ENCODE data around the gene ARL15.
A peak's percentile ranks its signal among the peaks of the same experiment; 100 is the strongest.

The ARL15 gene

DNA sequence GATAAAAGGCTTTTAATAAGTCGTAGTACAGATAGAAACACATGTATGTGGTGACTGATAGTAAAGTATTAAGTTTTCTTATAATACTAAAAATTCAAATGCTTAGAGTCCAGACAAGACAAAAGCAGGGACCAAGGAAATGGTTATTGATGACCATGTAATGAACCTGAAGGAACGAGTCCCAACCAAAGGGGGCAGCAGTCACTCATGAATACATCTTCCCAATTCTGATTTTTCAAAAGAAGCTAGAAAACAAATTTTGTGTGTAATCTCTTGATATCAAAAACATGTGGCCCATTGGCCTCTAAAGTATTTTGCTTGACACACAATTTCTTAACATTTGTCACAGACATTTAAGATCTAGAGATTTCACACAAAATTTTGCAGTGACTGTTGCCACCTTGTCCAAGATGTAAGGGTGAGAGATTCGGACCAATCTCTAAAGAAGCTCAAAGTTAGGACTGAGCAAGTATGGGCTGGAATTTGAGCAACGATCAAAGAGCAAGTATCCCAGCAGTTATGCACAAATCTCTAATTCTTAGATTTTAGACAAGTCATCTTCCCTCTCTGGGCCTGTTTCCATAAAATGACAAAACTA lies 66.8 kb downstream of the ARL15 start:
- peak; percentile 37 for DNase-seq

DNA sequence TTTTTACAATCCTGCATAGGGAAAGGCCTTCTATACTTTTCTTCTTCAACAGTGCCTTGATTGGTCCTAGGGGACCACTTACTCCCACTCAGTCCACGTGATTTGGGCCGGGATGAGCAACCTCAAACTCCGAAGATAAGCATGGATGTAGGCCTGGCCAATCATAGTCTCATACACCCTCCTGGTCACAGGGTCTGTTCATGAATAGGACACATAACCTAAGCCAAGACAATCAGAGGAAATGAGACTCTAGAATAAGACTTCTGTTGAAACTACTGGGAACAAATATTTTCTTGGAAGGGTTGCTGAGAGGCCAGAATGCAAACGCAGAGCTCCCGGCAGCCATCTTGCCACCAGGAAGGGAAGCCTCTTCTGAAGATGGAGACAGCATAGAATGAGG lies 68.1 kb downstream of the ARL15 start:
- DNase-seq: no peak

DNA sequence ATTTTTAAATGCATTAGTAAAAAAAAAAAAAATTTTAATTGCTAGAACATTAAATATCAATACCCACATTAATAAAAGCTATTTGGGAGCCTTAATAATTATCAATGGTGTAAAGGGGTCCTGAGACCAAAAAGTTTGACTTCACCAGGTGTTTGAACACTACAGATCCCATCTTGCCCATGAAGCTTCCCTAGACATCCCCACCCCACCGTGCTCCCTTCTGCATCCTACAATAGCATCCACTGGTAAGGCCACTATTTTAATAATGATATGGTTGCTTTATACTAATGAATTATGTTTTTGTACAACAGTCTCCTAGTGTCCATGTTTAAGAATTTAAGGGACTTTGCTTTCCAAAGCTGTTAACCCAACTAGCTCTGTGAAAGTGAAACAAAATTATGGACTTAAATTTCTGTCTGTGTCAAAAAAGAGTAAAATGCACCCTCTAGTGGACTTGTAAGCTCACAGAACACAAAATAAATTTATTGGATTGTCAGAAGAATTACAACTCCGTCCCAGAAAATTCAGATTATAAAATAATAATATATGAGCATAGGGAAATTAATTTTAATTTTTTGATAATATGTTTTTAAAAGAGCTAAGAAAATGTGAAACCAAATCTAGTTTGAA lies 76.0 kb downstream of the ARL15 start:
- DNase-seq: peak; percentile 57

DNA sequence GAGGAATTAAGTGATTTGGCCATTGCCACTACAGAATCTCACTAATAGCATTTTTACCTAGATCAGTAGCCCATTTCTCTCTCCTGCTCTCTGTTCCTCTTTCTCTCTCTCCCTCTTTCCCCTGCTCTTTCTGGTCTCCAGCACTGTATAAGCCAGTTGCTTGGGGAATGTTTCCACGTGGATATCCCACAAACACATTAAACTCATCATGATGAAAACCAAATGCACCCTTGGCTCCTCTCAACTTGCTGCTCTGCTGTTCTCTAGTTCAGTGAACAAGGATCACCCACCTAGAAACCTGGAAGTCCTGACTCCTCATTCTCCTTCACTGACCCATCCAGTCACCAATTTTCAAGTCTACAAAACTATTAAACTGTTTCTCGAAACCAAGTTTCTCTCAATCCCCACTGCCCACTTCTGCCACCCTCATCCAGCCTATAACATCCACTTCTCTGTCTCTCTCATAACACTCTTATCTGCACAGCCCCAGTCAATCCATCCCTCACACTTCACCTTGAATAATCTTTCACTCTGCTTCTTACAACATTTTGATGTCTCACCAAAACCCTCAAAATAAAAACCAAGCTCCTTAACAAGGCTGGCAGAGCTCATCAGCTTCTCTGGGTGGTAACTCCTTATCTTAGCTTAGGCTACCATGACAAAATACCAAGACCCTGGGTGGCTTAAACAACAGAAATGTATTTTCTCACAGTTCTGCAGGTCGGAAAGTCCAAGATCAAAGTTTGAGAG lies 79.3 kb downstream of the ARL15 start:
- DNase-seq: no peak

DNA sequence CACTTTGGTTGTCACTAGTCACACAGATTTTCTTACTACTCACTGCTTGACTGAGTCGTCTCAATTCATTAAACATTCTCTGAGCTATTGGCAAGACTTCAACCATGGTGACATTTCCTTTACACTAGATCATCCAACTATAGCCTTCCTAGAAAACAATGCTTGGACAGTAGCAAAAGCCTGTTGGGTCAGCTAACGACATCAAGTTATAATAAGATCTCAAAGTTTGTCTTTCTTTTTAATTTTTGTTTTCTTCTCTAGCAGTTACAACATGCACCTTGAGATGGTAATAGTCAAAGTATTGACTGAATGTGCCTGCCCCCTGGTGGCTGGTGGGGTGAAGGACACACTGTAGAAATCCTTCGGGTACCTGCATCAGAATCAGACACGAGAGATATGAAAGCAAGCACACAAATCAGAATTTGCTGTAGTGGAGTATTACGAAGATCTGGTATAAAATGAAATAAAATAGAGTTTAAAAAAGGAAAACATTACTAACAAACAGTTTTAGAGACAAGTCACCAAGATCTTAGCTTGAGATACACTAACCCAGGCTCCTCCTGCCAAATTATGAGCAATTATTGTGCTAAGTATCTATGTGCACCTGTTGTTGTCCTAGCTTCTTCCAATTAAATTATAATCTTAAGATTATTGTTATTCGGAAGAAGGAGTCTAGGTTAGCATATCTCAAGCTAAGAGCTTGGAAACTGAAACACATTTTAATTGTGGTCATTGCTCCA lies 81.2 kb downstream of the ARL15 start:
- peak; percentile 51 for DNase-seq

DNA sequence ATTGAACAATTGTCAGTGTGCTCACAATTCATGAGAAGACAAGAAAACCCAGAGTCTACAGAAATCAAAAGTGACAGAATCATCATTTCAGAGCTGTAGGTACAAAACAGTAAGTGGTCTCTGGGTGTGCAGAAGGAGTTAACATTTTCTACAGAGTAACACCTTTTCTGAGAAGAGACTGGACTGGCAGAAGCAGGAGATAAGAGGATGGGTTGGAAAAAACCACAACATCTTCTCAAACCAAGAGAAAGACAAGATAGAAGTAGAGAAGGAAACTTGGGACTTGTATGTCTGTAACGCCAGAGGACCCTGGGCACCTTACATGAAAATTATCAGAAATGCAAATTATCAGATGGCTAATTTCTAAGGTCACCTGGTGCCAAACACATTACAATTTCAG lies 82.6 kb downstream of the ARL15 start:
- DNase-seq: no peak

DNA sequence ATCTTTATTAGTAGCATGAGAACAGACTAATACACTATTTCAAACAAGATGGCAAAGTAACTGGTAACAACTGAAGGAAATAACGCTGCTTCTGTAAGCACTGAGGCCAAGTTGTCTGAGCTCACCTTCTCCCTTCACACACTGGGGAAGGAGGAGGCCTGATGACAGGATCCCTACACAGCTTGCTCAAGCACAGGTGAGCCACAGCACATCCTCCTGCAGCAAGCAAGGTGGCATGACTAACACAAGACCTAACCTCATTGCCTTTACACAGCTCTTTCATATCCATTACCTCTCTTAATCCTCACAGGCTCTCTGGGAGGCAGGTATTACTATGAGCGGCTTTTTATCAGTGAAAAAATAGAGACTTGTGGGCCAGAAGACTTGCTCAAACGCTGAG lies 83.3 kb downstream of the ARL15 start:
- no peak for DNase-seq

DNA sequence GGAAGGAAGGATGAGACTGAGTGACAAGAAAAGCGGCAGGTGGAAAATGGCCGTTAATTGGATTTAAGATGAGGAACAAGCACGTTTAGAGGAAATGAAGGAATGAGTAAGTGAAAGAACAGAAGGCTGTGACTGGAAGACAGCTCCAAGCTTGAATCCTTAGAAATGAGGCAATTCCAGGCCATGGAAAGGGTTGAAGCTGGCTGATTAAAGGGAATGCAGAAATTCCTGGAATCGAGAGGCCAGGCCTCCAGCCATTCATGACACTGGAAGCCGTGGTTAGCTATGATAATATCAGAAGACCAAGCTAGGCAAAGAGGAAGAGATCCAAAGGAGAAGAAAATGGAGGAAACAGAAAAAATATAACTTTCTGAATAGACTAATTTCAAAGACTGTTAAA lies 84.2 kb downstream of the ARL15 start:
- no peak for DNase-seq

DNA sequence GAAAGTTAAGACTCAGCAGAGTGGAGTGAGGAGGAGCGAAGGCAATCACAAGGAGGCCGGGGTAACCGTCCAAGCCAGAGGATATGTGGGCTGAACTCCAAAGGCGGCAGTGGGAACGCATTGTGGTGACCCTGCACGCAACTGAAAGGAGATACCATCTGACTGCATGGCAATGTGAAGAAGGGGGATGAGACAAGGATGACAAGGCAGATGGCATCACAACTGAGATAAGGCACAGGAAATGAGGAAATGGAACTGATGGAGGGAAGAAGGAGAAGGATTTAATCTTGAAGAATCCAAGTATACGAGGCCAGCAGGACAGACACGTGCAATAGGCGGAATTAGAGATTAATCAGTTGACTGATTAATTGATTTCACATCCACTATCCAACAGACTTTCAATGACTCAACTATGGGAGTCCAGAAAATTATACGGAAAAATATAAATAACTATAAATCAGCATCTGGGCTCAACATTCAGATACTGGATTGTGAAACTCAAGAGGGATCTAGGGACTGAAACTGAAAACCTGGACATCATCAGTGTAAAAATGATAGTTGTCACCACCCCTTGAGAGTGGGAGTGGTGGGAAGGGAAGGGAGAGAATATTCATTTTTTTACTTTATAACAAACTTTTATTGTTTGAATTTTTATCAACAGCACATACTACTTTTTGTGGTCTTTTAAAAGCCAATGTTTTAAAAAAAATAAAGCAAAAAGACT lies 86.1 kb downstream of the ARL15 start:
- no peak for DNase-seq

DNA sequence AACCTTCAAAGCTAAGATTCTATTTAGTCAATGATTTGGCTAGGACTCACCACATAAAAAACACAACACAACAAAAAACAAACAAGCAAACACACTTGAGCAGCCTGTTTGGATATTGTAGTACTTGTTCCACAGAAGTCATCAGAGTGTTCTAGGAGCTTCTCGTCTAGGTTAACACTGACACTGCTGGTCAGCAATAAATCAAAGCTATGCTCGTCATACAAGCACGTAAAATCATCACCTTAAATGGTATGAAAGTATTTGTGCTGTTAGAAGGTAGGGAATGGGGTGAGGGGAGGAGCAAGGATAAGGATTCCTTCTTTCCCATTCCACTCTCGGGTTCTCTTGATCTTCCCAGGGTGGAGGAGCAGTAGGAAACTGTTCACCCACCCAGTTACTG lies 88.0 kb downstream of the ARL15 start:
- no peak for DNase-seq

DNA sequence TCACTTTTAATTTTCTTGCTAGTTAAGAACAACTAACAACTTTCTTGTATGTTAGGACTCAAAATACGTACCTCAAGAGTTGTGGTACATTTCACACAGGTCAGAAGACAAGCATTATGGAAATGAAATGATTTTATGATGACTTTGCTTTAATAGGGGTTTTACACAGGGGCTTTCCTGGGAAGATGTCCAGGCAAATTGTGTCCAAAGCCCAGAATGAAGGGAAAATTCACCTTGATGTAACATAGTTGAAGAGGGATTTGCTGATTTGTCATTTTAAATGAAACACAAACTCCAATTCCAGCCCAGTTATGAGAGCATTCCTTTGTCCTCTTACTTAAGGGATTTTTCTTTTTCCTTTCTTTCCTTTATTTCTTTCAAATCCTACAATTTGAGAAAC lies 89.2 kb downstream of the ARL15 start:
- DNase-seq: no peak

DNA sequence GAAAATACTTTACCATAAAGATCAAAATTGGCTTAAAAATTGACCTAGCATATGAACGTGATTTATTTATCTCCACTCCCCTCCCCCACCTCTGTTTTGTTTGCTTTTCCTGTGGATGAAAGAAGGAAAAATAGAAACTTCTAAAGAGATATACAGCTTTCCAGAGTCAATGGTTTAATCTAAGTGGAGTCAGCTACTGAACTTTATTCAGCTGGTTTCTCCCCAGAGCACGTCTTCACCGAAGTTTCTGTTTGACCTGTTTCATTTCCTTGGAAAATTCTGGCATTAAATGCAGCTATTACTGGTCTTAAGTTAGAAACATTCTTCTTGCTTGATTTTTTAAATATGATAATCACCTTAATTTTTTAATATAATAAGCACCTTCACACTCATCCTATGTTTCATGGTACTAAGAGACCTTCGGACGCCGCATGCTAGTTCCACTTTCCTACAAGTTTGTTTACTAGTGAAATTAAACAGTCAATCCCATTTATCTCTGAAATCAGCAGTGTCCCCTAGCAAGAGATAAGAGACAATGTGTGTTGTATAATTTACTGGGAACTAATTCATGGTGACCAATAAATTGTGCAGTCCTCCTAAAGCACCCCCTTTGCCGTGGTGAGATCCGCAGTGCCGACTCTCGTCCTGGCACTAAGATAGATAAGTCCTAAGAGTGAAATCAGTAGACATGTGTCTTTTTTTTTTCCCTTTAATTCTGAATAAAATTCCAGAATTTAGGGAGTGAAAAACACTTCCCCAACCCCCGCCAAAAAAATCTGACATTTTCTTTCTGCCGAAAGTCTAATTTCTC lies 89.9 kb downstream of the ARL15 start:
- DNase-seq: no peak

DNA sequence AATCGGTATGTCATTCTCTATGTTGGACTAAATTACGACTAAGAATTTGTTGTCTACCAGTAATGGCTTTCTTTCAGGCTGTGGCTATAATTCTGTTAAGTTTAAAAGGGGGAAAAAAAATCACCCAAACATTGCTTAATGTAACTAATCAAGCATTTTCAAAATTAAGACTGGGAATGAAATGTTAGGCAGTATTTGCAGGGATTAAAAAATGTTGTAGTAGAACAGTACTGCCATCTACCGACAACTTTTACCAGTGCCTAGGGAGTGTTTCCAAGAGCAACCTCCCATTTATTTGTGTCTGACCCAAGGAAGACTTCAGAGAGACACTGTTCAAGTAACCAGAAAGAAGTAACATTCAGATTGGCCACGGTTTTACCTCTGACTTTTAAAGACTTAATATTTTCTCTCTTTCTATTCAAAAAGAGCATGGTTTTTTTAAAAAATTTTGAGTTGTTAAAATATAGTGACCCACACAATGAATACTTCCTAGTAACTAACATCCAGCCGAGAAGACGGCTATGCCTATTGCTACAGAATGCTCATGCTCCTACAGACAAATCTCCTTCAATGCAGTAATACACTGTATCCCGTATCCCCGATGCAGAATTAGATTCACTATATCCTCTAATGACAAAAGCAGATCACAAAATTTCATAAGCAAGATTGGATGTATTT lies 92.4 kb downstream of the ARL15 start:
- DNase-seq: peak; percentile 76

DNA sequence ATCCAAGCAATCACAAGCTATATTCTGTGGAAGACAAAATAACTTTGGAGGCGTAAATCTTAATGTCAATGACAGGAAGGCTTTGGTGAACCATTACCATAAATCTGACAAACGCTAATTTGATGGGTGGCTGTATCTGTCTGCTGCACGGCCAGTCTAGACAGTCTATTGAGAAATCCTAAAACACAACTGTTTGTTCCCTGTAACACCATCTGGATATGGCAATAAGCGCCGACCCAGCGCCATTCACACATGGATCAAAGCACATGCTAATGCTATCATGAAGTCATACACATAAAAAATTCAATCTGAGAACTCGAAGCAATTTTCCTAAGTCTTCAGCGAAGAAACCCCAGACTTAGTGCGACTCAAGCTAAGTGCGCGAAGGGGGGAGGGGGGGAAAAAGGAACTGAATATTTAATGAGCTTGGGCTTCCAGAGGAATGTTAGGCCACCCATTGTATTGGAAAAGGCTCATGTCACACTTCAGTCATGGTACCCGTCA lies 95.1 kb downstream of the ARL15 start:
- peak; percentile 92 for DNase-seq

DNA sequence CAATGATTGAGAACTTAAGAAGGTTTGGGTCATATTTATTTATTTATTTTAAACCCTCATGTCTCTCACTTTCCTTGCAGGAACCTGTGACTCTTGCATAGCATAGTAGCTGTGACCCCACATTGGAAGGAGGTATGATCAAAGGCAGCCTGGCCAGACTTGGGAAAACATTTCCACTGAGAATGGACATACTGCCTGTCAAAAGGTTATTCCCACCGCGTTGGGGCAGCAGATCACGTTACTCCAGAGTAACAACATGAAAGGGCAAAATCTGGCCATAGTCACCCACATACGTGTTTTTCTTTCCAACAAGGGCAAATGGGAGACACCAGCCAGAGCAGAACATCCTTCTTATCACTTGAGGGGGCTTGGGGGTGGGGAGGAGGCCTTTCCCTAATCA lies 95.7 kb downstream of the ARL15 start:
- no peak for DNase-seq

DNA sequence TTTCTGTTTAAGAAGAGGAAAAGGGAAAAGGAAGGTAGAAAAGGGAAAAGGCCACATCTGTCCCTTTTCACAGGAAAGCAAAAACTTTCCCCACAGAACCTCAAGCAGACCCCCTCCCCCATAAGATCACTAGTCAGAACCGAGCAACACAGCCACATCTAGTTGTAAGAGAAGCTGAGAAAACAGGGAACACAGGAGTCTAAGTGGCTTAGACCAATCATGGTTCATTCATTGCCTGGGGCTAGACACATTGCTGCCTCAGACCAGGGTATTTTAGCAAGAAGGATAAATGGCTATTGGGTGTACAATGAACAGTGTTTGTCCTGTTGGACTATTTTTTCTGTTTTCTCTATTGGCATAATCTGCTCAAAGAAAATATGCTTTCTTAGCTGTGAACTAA lies 98.0 kb downstream of the ARL15 start:
- DNase-seq: no peak

DNA sequence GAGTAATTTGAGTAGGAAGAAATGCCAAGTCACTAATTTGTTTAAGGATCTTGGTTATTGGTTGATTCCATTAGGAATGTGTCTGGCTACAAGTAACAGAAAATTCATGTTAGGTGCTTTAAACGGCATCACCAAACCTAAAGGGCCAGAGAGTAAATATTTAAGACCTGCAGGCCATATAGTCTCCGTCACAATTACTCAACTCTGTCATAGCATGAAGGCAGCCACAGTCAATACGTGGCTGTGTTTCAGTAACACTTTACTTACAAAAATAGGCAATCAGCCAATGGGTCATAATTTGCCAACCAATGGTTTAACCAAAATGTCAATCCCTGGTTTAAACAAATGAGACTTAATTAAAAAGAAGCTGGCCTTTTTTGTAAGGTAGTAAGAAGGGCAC lies 98.5 kb downstream of the ARL15 start:
- no peak for DNase-seq

DNA sequence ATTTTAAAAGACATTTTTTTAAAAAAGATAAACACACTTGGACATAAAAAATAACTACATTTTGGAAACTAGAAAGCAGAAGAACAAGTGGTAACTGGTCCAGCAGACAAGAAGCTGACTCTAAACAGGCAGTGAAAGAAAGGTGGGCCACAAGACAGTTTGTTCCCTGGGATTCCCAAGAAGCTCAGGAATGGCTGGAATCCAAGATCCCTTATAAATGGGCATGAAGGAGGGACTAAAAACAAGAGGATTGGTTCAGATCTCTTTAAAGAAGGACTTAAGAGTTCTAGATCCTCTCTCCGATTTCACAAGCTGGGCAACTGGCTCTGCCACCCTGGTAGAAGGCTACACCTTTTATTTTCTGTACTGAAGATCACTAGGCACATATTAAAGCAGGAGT lies 102.8 kb downstream of the ARL15 start:
- no peak for DNase-seq

DNA sequence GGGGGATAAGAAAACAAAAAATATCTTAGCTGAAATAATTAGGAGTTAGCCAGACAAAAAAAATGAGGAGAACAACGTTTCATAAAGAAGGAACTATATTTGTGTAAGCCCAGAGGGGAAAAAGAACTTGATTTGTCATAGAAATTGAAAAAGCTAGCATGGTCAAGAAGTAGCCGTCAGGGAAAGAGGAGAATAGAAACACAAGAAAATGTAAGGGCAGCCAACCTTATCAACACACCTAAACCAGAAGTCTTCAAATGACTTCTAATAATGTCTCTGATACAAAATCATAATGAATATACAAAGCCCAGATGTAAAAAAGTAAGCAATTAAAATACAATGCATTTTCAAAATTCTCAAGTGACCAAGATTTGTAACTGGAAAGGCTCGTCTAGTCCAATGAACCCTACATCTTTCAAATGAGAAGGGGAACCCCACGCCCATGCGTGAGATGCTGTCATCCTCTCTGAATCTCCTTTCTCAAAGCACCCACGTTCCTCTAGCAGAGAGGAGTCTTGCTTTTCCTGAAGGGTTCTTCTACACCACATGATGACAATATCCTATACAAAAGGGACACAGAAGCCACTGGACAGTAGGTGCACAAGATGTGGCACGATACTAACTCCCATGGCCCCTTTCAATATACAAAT lies 103.7 kb downstream of the ARL15 start:
- no peak for DNase-seq

DNA sequence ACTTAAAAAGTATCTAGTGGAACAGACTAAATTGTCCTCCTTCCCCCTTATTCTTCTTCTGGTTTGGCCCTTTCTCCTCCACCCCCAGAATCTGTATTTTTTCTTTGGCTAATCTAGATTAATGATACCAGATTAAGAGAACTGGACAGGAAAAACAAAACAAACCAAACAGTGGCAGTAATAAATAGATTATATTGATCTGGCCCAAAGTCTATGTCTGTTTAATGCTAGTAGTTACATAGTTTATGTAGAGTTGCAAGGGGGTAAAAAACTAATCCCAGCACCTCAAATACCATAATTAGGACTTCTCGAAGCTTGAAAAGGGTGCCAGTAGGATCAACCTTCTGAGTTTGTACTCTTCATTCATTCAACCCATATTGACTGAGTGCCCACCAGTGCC lies 104.5 kb downstream of the ARL15 start:
- no peak for DNase-seq

DNA sequence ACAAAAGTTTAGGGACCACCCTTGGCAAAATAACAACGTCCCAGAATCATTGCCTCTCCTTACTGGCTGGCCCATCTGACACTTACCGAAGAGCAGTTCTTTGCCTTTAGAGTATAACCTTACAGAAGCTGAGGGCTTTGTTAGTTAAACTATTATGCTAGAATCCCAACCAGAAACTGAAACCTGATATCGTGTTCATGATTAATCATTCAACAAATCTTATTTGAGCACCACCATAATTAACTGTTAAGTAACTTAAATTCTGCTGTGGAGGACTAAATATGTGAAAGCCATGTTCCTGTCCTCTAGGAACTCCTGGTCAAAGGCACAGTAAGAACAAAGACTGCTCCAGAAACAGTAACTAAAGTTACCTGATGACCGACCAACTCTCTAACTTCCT lies 104.9 kb downstream of the ARL15 start:
- no peak for DNase-seq

All from fibroblast of skin of abdomen (primary cell).